ENCODE measurements around the gene CTTNBP2NL. TPM values are rescaled to one million over a fixed set of nuclear protein-coding genes. Genes with fewer than 3 reads are reported as not detected.
"Not testable (repeated sequence)": the region's sequence is repeated elsewhere in the genome, so short reads cannot be mapped to it uniquely, and the experiment has no call there.

Gene CTTNBP2NL
- total RNA-seq, 1 donor from 2014 or later, result 1.0 TPM

GRCh38 chr1:112418099-112418892 is 22.3 kb downstream of the CTTNBP2NL start:
- intact Hi-C loops (cut with micrococcal nuclease), result no loop called here

GRCh38 chr1:112423207-112423606 is 27.2 kb downstream of the CTTNBP2NL start:
- intact Hi-C loops (cut with micrococcal nuclease), result no loop called here

GRCh38 chr1:112423666-112424065 is 27.7 kb downstream of the CTTNBP2NL start:
- intact Hi-C loops (cut with micrococcal nuclease), result not testable (repeated sequence)

GRCh38 chr1:112429749-112430148 is 33.7 kb downstream of the CTTNBP2NL start:
- intact Hi-C loops (cut with micrococcal nuclease), result no loop called here

GRCh38 chr1:112431038-112431437 is 35.0 kb downstream of the CTTNBP2NL start:
- intact Hi-C loops (cut with micrococcal nuclease), result no loop called here

- intact Hi-C loops (cut with micrococcal nuclease), result no loop called here
These were observed 39.4 kb downstream of the CTTNBP2NL start for GRCh38 chr1:112435448-112435847.

- intact Hi-C loops (cut with micrococcal nuclease), result no loop called here
These were observed 40.6 kb downstream of the CTTNBP2NL start for GRCh38 chr1:112436384-112437156.

GRCh38 chr1:112438156-112438555 is 42.1 kb downstream of the CTTNBP2NL start:
- intact Hi-C loops (cut with micrococcal nuclease), result not testable (repeated sequence)

- intact Hi-C loops (cut with micrococcal nuclease), result no loop called here
These were observed 43.6 kb downstream of the CTTNBP2NL start for GRCh38 chr1:112439592-112439991.

- intact Hi-C loops (cut with micrococcal nuclease), result no loop called here
These were observed 44.6 kb downstream of the CTTNBP2NL start for GRCh38 chr1:112440574-112440973.

- intact Hi-C loops (cut with micrococcal nuclease), result no loop called here
These were observed 48.3 kb downstream of the CTTNBP2NL start for GRCh38 chr1:112444269-112444668.

GRCh38 chr1:112445596-112445995 is 49.6 kb downstream of the CTTNBP2NL start:
- intact Hi-C loops (cut with micrococcal nuclease), result no loop called here

GRCh38 chr1:112446411-112446810 is 50.4 kb downstream of the CTTNBP2NL start:
- intact Hi-C loops (cut with micrococcal nuclease), result no loop called here

- intact Hi-C loops (cut with micrococcal nuclease), result no loop called here
These were observed 53.1 kb downstream of the CTTNBP2NL start for GRCh38 chr1:112448904-112449629.

GRCh38 chr1:112449630-112449983 is 53.6 kb downstream of the CTTNBP2NL start:
- intact Hi-C loops (cut with micrococcal nuclease), result no loop called here

GRCh38 chr1:112450773-112451172 is 54.8 kb downstream of the CTTNBP2NL start:
- intact Hi-C loops (cut with micrococcal nuclease), result no loop called here

- intact Hi-C loops (cut with micrococcal nuclease), result not testable (repeated sequence)
These were observed 55.3 kb downstream of the CTTNBP2NL start for GRCh38 chr1:112451301-112451700.

- intact Hi-C loops (cut with micrococcal nuclease), result no loop called here
These were observed 57.9 kb downstream of the CTTNBP2NL start for GRCh38 chr1:112453876-112454275.

- intact Hi-C loops (cut with micrococcal nuclease), result no loop called here
These were observed 58.3 kb downstream of the CTTNBP2NL start for GRCh38 chr1:112454316-112454715.

- intact Hi-C loops (cut with micrococcal nuclease), result no loop called here
These were observed 61.2 kb downstream of the CTTNBP2NL start for GRCh38 chr1:112457241-112457640.

- intact Hi-C loops (cut with micrococcal nuclease), result no loop called here
These were observed 61.9 kb downstream of the CTTNBP2NL start for GRCh38 chr1:112457955-112458354.

GRCh38 chr1:112458756-112459155 is 62.7 kb downstream of the CTTNBP2NL start:
- intact Hi-C loops (cut with micrococcal nuclease), result no loop called here
